Left lung (tissue), 10 donors: Measurements from ENCODE around the gene ZNF57. TPM values are rescaled to one million over a fixed set of nuclear protein-coding genes. Genes with fewer than 3 reads are reported as not detected.

Experiments used
- ATAC-seq: fragments of 200-7000 bp; cut with Tn5 transposase; one replicate; pipeline ENCODE4 v1.9.1; 2020; ENCODE audit warnings: moderate library complexity
- DNase-seq, 4 donors: peaks; one replicate each; pipeline ENCODE4 v3.0.0-alpha.2; 2013 to 2020
- H3K27ac ChIP-seq, 2 donors: fragments of 200-600 bp; sonication (generic) in 1 of 2; one replicate each; pipeline versions ENCODE4 v1.5.0 to v1.8.0; 2020 to 2021
- H3K27me3 ChIP-seq, 2 donors: fragments of 200-600 bp; sonication (generic) in 1 of 2; one replicate each; pipeline versions ENCODE4 v1.5.0 to v1.8.0; 2020 to 2021
- H3K36me3 ChIP-seq, 2 donors: fragments of 200-600 bp; sonication (generic) in 1 of 2; one replicate each; pipeline versions ENCODE4 v1.5.0 to v1.8.0; 2020 to 2021
- H3K4me1 ChIP-seq, 2 donors: fragments of 200-600 bp; one replicate each; pipeline ENCODE4 v1.8.0; 2021
- H3K4me3 ChIP-seq, 2 donors: fragments of 200-600 bp; sonication (generic) in 1 of 2; one replicate each; pipeline versions ENCODE4 v1.5.0 to v1.8.0; 2020 to 2021; ENCODE audit warnings: mild to moderate bottlenecking in 1 of 2
- H3K9me3 ChIP-seq, 2 donors: fragments of 200-600 bp; sonication (generic) in 1 of 2; one replicate each; pipeline versions ENCODE4 v1.5.0 to v1.8.0; 2020 to 2021
- CTCF ChIP-seq, 2 donors: fragments of 200-600 bp; sonication (generic) in 1 of 2; IDR thresholded peaks; one replicate each; pipeline versions ENCODE4 v1.5.0 to v1.8.0; 2021; ENCODE audit warnings: antibody characterized with exemption in 2 of 2
- intact Hi-C, 2 donors: fragments of 100-400 bp; cut with DNase I; formaldehyde crosslinking; loops; one replicate each; pipeline versions ENCODE4 v1.11.2 to v1.14.2; 2022
- polyA plus RNA-seq, 6 donors: library from polyadenylated mRNA; unstranded; fragments of 120-200 nt; gene quantifications; one replicate each; pipeline ENCODE4 v1.2.1, GENCODE V29; 2013; ENCODE audit not compliant: insufficient read length in 6 of 6
- total RNA-seq, 2 donors: library from RNA; stranded (reverse); fragmentation: NEBNext Ultra II Directional; extraction: Animal tissue kit (Norgen Biotek cat#: 25700); gene quantifications; one replicate each; pipeline ENCODE4 v1.2.1, GENCODE V29; 2021
- donor health status: DM: no; HTN: yes; CAD: no.
- donor health status: DM: no; HTN: no; CAD: no.

ZNF57 gene
- total and polyA plus RNA-seq, 8 donors, result 5.7 to 7.9 (median 7.0) TPM

DNA sequence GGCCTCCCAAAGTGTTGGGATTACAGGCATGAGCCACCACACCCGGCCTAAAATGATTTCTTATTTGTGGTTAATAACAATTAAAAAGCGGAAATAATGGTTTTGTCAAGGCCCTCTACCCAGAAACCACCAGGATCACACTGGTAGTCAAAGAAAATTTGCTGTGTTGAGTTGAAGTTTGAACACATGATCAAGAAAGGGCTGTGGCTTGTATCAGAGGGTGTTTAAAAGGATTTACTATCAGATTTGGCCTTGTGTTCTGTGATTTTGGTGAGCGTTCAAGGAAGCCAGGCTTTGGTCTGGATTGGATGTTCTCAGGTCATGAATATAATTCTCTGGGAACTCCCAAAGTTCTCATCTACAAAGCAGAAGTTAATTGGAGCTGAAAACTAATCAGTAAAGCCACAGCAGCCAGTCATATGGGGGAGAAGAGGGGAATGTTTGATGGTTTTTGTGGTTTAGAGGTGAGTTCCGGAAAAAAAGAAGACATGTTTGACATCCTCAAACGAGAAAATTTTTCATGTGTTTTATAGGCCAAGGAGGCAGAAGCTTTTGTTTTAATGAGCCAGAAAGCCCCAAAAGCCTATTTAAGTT lies 44.2 kb upstream of the ZNF57 start:
- H3K4me3 ChIP-seq, result no peak overlapping the region
- H3K27ac ChIP-seq, result no peak overlapping the region
- no peaks in the 10 kb centered on the region for H3K4me1 ChIP-seq
- DNase-seq, result no peak
- ATAC-seq, result no peak
- no peaks in the 10 kb centered on the region for H3K27me3 ChIP-seq
- intact Hi-C loops, result no loop called here
- H3K36me3 ChIP-seq, result peaks cover 2 to 42% of the 10 kb centered on the region in 2 donors
- peaks cover 6 to 78% of the 10 kb centered on the region in 2 donors for H3K9me3 ChIP-seq
- no peak for TF ChIP-seq CTCF (IDR thresholded peaks at IDR 0.05)

DNA sequence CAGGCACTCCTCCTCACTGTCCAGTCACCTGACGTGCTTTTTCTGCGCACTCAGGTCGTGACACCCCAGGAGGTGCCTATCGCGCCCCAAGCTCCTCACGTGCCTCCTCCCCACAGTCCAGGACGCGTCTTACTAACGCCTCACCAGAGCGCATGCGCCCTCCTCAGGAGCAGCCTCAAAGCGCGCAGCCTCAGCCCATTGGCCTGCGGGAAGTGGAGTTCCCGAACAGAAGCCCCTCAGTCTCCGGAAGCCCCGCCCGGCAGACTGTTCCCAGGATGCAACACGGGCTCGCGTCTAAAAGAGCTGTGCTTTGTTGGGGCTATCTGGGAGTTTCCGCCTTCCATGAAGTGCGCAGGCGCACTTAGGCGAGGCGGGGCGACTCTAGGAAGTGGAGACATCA lies 41.9 kb upstream of the ZNF57 start:
- no peaks in the 10 kb centered on the region for H3K27me3 ChIP-seq
- H3K36me3 ChIP-seq, result peaks cover 0 to 19% of the 10 kb centered on the region in 2 donors
- no peak for DNase-seq
- no peak for TF ChIP-seq CTCF (IDR thresholded peaks at IDR 0.05)
- intact Hi-C loops, result no loop called here
- peaks cover 0 to 55% of the 10 kb centered on the region in 2 donors for H3K9me3 ChIP-seq
- H3K4me3 ChIP-seq, result no peak overlapping the region
- H3K27ac ChIP-seq, result no peak overlapping the region
- no peak for ATAC-seq
- H3K4me1 ChIP-seq, result no peaks in the 10 kb centered on the region

DNA sequence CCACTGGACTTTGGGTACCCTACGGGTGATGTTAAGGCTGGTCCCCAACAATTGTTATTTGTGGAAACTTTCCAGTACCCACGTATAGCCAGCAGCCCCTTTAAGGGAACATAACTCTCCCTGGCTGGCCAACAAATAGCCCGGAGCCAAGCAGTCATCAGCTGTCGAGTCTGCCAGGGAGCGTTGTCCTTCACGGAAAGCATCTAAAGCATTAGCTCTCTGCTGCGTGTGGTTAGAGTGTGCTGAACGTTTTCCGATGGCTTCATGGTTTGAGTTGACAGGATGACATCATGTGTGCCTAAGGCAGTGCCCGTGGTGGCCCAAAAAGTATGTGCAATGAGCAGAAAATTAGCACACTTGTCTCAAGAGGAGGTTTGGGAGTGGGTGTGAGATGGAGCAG lies 36.9 kb upstream of the ZNF57 start:
- peaks cover 0 to 7% of the 10 kb centered on the region in 2 donors for H3K9me3 ChIP-seq
- intact Hi-C loops, result no loop called here
- TF ChIP-seq CTCF (IDR thresholded peaks at IDR 0.05), result no peak

DNA sequence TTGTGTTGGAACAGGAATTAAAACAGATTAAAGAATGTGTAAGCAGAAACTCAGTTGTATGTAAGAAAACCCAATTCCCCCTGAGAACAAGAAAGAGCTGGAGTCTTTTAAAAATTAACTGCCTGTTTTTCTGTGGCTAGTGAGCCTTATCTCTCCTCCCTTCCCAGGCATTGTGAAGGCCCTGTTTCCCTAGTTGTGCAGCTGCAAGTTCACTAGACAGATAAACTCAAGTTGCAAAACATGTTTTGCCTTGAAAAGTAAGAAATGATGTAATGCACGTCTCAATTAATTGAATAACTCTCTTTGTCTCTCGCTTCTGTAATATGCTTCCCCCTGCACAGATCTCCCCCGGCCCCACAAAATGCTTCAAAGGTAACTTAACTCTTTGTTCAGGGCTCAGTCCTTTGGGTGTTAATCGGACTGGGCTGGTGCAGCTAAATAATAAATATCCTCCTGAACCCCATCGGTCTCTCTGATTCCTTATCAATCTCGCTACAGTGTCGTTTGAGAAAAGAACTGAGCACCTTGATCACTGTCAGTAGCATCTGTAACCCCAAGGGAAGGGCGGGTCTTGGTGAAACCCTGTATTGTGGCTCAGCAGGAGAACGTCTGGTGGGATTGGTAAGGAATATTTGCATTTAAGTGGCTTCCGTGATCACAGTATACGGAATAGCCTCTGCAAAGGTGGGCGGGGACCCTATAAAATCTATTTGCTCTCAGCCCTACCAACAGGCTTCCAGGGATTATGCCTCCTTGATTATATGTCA lies 35.2 kb upstream of the ZNF57 start:
- H3K36me3 ChIP-seq, result no peaks in the 10 kb centered on the region
- no peak overlapping the region for H3K4me3 ChIP-seq
- DNase-seq (no peak), ATAC-seq (no peak)
- H3K4me1 ChIP-seq, result no peaks in the 10 kb centered on the region
- TF ChIP-seq CTCF (IDR thresholded peaks at IDR 0.05), result no peak
- intact Hi-C loops, result no loop called here
- H3K27ac ChIP-seq, result no peak overlapping the region
- no peaks in the 10 kb centered on the region for H3K27me3 ChIP-seq
- H3K9me3 ChIP-seq, result no peaks in the 10 kb centered on the region

More for the DNA sequence above, 36.9 kb upstream of the ZNF57 start:
- Histone ChIP-seq H3K4me1 (no peaks in the 10 kb centered on the region), H3K27ac (no peak overlapping the region), H3K4me3 (no peak overlapping the region), H3K36me3 (no peaks in the 10 kb centered on the region), H3K27me3 (no peaks in the 10 kb centered on the region)
- ATAC-seq (no peak), DNase-seq (no peak)

- H3K27me3 ChIP-seq, result no peaks in the 10 kb centered on the region
- H3K9me3 ChIP-seq, result no peaks in the 10 kb centered on the region
- no peaks in the 10 kb centered on the region for H3K36me3 ChIP-seq
- no peaks in the 10 kb centered on the region for H3K4me1 ChIP-seq
- no peak overlapping the region for H3K4me3 ChIP-seq
- no peak for TF ChIP-seq CTCF (IDR thresholded peaks at IDR 0.05)
- ATAC-seq (no peak), DNase-seq (no peak)
- H3K27ac ChIP-seq, result no peak overlapping the region
- intact Hi-C loops, result no loop called here
These were observed 34.2 kb upstream of the ZNF57 start for GRCh38 chr19:2866495-2867024.
